Measurements from ENCODE around the gene MRAP2.

GRCh38 chr6:84019141-84019841 is 14.3 kb upstream of the MRAP2 start:
- no peak for TF ChIP-seq CTCF (IDR thresholded peaks at IDR 0.05)
- TF ChIP-seq POLR2A (IDR thresholded peaks at IDR 0.05) = no peak

Measured in Peyer's patch (tissue), 4 donors.